Gastroesophageal sphincter (tissue), 4 donors: ENCODE measurements around the gene LHFPL2. TPM values are rescaled to one million over a fixed set of nuclear protein-coding genes. Genes with fewer than 3 reads are reported as not detected.

Experiments used
- ATAC-seq: fragments of 150-250 bp; one replicate; pipeline ENCODE4 v1.9.1; 2016; ENCODE audit warnings: mild to moderate bottlenecking, moderate library complexity
- H3K27ac ChIP-seq, 4 donors: fragments of 200-600 bp; sonication (generic) in 3 of 4; 1 replicate in 3 of 4; 2 replicates in 1 of 4; pipeline ENCODE4 v1.5.1; 2016 to 2019
- H3K27me3 ChIP-seq: fragments of 200-600 bp; sonication (generic); one replicate; pipeline ENCODE4 v1.5.1; 2019
- H3K36me3 ChIP-seq, 2 donors: fragments of 200-600 bp; sonication (generic); one replicate each; pipeline ENCODE4 v1.5.1; 2019; ENCODE audit warnings: control low read depth in 1 of 2
- H3K4me1 ChIP-seq, 3 donors: fragments of 200-600 bp; sonication (generic); 1 replicate in 2 of 3; 2 replicates in 1 of 3; pipeline ENCODE4 v1.5.1; 2016 to 2019; ENCODE audit warnings: control low read depth in 2 of 3
- H3K4me3 ChIP-seq, 2 donors: fragments of 200-600 bp; sonication (generic); one replicate each; pipeline ENCODE4 v1.5.1; 2019; ENCODE audit warnings: mild to moderate bottlenecking in 1 of 2, moderate library complexity in 1 of 2
- H3K9me3 ChIP-seq, 3 donors: fragments of 200-600 bp; sonication (generic); one replicate each; pipeline ENCODE4 v1.5.1; 2017 to 2019; ENCODE audit warnings: control low read depth in 2 of 3
- EP300 ChIP-seq: sonication (generic); formaldehyde crosslinking; IDR thresholded peaks from one replicate; pipeline ENCODE4 v1.6.1; 2017; ENCODE audit warnings: antibody characterized with exemption, mild to moderate bottlenecking
- POLR2A ChIP-seq, 2 donors: fragments of 450-650 bp; IDR thresholded peaks; one replicate each; pipeline ENCODE4 v1.6.1; 2017; ENCODE audit warnings: antibody characterized with exemption in 2 of 2, mild to moderate bottlenecking in 2 of 2, moderate library complexity in 1 of 2
- POLR2AphosphoS5 ChIP-seq: sonication (generic); formaldehyde crosslinking; IDR thresholded peaks from one replicate; pipeline ENCODE4 v1.6.1; 2017; ENCODE audit warnings: antibody characterized with exemption
- WGBS, 2 donors: methylation state at CpG; one replicate each; pipeline ENCODE4 v1.1.5; 2018; ENCODE audit warnings: low coverage in 1 of 2; 5-methylcytosine and 5-hydroxymethylcytosine counted together
- total RNA-seq, 4 donors: library from RNA; depleted of rRNA; stranded (reverse); fragments of >200 nt; gene quantifications; one replicate each; pipeline ENCODE4 v1.1.0, GENCODE V29; 2016
- TF ChIP-seq, protein P1 (sequence below), 4 experiments: fragments of 200-600 bp in 2 of 4; fragments of 450-650 bp in 2 of 4; sonication (generic) in 1 of 4; IDR thresholded peaks; one replicate each; pipeline ENCODE4 v1.5.1; 2017 to 2019; ENCODE audit warnings: antibody characterized with exemption in 4 of 4, mild to moderate bottlenecking in 2 of 4, moderate library complexity in 2 of 4

The LHFPL2 gene
- total RNA-seq, 4 donors from 2014 or later: 14.9 to 44.2 (median 39.3) TPM

- H3K27me3 ChIP-seq: no peaks in the 10 kb centered on the region
- WGBS, 2 donors: 47 to 73% methylated on average over 3 to 10 of the region's 21 CpGs
- H3K27ac ChIP-seq: peak overlapping the region in 3 of 4 donors; percentile 67 to 82 (median 78)
- peaks cover 0 to 50% (median 21%) of the 10 kb centered on the region in 3 donors for H3K4me1 ChIP-seq
- H3K36me3 ChIP-seq: no peaks in the 10 kb centered on the region
- peak; percentile 88 for ATAC-seq
- no peak for TF ChIP-seq POLR2A (IDR thresholded peaks at IDR 0.05)
- peak; percentile 51 for TF ChIP-seq POLR2AphosphoS5
- TF ChIP-seq, protein P1, sequence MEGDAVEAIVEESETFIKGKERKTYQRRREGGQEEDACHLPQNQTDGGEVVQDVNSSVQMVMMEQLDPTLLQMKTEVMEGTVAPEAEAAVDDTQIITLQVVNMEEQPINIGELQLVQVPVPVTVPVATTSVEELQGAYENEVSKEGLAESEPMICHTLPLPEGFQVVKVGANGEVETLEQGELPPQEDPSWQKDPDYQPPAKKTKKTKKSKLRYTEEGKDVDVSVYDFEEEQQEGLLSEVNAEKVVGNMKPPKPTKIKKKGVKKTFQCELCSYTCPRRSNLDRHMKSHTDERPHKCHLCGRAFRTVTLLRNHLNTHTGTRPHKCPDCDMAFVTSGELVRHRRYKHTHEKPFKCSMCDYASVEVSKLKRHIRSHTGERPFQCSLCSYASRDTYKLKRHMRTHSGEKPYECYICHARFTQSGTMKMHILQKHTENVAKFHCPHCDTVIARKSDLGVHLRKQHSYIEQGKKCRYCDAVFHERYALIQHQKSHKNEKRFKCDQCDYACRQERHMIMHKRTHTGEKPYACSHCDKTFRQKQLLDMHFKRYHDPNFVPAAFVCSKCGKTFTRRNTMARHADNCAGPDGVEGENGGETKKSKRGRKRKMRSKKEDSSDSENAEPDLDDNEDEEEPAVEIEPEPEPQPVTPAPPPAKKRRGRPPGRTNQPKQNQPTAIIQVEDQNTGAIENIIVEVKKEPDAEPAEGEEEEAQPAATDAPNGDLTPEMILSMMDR (IDR thresholded peaks at IDR 0.05): no peak
- TF ChIP-seq EP300: no peak
- H3K9me3 ChIP-seq: no peaks in the 10 kb centered on the region
- H3K4me3 ChIP-seq: no peak overlapping the region
Observed at GRCh38 chr5:78547731-78548615, 100.6 kb downstream of the LHFPL2 start.

DNA sequence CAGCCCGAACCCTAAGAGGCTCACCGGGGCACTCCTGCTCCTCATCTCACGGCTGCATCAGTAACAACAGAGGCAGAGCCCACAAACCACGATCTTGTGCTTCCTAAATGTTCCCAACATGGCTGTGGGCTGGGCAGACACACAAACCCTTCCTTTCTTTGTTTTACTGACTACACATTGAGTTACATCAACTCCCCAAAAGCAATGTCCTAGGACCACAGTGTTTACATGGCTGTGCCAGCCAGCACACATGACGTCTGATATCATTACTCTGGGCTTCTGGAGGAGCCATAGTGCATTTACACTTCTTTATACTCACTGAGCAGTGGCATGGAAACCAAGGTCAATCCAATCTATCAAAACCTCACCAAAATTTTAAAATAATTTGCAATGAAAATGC is 101.4 kb downstream of the LHFPL2 start:
- TF ChIP-seq POLR2A (IDR thresholded peaks at IDR 0.05) (no peak), POLR2AphosphoS5 (peak; percentile 74), EP300 (no peak)
- TF ChIP-seq, protein P1 (IDR thresholded peaks at IDR 0.05): no peak
- Histone ChIP-seq H3K36me3 (no peaks in the 10 kb centered on the region), H3K4me3 (no peak overlapping the region), H3K4me1 (peaks cover 0 to 55% (median 21%) of the 10 kb centered on the region in 3 donors), H3K27me3 (no peaks in the 10 kb centered on the region), H3K9me3 (no peaks in the 10 kb centered on the region), H3K27ac (peak overlapping the region; percentile 31 to 82 (median 72))
- 17 to 74% methylated on average over 1 to 5 of the region's 5 CpGs for WGBS, 2 donors
- peak; percentile 24 for ATAC-seq

- H3K4me3 ChIP-seq: no peak overlapping the region
- WGBS, 2 donors: 60 to 70% methylated on average over 1 to 6 of the region's 8 CpGs
- H3K36me3 ChIP-seq: no peaks in the 10 kb centered on the region
- peaks cover 0 to 62% (median 21%) of the 10 kb centered on the region in 3 donors for H3K4me1 ChIP-seq
- H3K27me3 ChIP-seq: no peaks in the 10 kb centered on the region
- ATAC-seq: no peak
- no peaks in the 10 kb centered on the region for H3K9me3 ChIP-seq
- H3K27ac ChIP-seq: peak overlapping the region; percentile 31 to 82 (median 72)
- TF ChIP-seq EP300 (no peak), POLR2AphosphoS5 (no peak), POLR2A (IDR thresholded peaks at IDR 0.05) (no peak)
- TF ChIP-seq, protein P1 (IDR thresholded peaks at IDR 0.05): no peak
Observed at GRCh38 chr5:78546276-78546996, 102.1 kb downstream of the LHFPL2 start.

DNA sequence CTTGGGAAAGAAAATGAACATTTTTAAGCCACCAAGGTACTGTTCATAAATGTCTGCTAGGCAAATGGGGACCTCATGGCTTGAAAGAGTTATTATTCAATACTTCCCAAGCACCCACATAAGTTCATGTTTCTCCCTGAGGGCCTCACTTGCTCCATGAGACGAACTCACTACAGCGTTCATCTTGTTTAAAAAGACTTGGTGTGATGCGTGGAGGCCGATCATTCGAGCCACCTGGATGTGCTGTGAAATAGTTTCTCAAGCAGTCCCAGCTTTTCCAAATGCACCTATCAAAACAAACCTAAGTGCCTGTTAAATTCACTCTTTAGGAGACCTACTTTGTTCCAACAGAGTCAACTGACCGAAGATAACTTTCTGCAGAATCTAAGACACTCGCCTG is 103.2 kb downstream of the LHFPL2 start:
- peak overlapping the region in 1 of 4 donors; percentile 30 for H3K27ac ChIP-seq
- no peak for ATAC-seq
- H3K4me3 ChIP-seq: no peak overlapping the region
- 86% methylated on average over 5 to 7 of the region's 7 CpGs for WGBS, 2 donors
- no peaks in the 10 kb centered on the region for H3K27me3 ChIP-seq
- TF ChIP-seq EP300 (no peak), POLR2A (IDR thresholded peaks at IDR 0.05) (no peak), POLR2AphosphoS5 (no peak)
- H3K36me3 ChIP-seq: no peaks in the 10 kb centered on the region
- H3K4me1 ChIP-seq: peaks cover 0 to 62% (median 28%) of the 10 kb centered on the region in 3 donors
- H3K9me3 ChIP-seq: no peaks in the 10 kb centered on the region

- no peaks in the 10 kb centered on the region for H3K9me3 ChIP-seq
- TF ChIP-seq POLR2AphosphoS5: no peak
- TF ChIP-seq POLR2A (IDR thresholded peaks at IDR 0.05): no peak
- TF ChIP-seq EP300: no peak
- TF ChIP-seq, protein P1 (IDR thresholded peaks at IDR 0.05): no peak
- no peaks in the 10 kb centered on the region for H3K27me3 ChIP-seq
- H3K36me3 ChIP-seq: no peaks in the 10 kb centered on the region
- ATAC-seq: no peak
- H3K27ac ChIP-seq: peak overlapping the region in 1 of 4 donors; percentile 30
- H3K4me3 ChIP-seq: no peak overlapping the region
- H3K4me1 ChIP-seq: peaks cover 0 to 68% (median 32%) of the 10 kb centered on the region in 3 donors
- WGBS, 2 donors: 75% methylated on average over 11 to 14 of the region's 14 CpGs
Observed at GRCh38 chr5:78544561-78545201, 103.9 kb downstream of the LHFPL2 start.
